Occipital lobe (tissue), 2 donors: Measurements from ENCODE around the gene MYCBP2. TPM values are rescaled to one million over a fixed set of nuclear protein-coding genes. Genes with fewer than 3 reads are reported as not detected.
"Not testable (repeated sequence)": the region's sequence is repeated elsewhere in the genome, so short reads cannot be mapped to it uniquely, and the experiment has no call there.

ENCODE experiments used
- DNase-seq: peaks from one replicate; lab custom pipeline; 2025; lab: John Stamatoyannopoulos, UW
- total RNA-seq: library from RNA; depleted of rRNA; stranded (reverse); fragments of >200 nt; gene quantifications from one replicate; pipeline ENCODE4 v1.2.3, GENCODE V29; 2014

Gene MYCBP2
- total RNA-seq, 1 donor from 2014 or later = 284 TPM

DNA sequence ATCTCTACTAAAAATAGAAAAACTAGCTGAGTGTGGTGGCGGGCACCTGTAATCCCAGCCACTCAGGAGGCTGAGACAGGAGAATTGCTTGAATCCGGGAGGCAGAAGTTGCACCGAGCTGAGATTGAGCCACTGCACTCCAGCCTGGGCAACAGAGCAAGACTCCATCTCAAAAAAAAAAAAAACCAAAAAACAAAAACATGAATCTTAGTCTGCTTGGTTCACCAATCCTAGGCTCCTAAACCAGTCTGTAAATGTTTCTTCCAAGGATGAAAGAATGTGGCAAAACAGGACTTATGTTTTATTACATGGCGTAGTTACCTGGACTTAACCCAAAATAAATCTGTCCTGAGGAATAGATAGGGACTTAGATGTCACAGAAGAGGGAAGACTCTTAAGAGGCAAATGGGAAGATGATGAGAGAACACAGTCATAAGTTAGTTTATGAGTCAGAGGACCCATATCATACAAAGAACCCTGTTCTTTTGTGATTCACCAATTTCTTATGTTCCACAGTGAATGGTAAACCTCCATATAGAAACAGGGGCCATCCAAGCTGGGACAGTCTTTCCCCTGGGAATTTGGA lies 293.1 kb downstream of the MYCBP2 start:
- DNase-seq = no peak

DNA sequence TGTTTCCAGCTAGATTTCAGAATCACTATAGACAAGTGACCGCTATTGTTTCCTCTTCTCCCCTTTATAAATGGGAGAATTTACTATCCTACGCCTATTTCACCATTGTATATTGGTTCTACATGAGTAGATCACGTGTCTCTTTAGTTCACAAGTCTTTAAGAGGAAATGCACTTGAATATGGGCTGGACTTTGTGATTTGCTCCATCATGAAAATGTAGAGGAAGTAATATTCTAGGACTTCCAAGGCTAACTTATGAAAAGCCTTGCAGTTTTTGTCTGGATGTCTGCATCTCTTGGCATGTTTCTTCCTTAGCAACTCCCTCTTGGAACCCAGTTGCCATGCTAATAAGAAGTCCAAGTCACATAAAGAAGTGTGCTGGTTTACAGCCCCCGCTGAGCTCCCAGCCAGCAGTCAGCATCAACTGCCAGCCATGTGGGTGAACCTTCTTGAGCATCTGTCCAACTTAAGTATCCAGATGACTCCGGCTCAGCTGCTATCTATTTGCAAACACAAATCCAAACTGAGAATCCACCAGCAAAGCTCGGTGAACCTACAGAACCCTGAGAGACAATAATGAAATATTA lies 295.1 kb downstream of the MYCBP2 start:
- no peak for DNase-seq

DNA sequence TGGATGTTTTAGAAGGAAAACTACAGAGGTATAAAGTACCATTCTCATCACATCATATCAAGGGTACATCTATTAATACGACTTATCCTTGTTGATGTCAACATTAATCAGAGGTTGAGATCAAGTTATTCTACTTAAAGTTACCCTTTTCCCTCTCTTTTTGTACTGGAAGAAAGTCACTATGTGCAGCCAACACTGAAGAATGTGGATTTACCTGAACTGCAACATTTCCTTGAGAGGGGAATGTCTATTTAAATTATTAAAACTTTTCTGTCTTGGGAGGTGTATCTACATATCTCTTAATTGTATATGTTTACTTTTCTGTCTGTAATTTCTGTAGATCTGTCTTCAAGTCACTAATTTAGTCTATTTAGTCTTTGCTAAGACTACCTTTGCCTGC lies 297.5 kb downstream of the MYCBP2 start:
- DNase-seq = no peak

DNA sequence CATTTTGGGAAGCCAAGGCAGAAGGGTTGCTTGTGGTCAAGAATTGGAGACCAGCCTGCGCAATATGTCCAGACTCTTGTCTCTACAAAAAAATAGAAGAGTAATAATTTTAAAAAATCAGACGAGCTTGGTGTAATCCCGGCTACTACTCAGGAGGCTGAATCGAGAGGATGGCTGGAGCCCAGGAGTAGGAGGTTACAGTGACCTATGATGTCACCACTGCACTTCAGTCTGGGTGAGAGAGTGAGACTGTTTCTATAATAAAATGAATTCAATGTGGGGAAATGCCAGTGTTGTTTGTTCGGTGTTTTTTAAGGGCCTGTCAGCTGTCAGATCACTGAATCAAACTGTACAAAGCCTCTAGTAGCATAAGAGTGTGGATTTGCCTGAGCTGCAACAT lies 298.7 kb downstream of the MYCBP2 start:
- DNase-seq = no peak

DNA sequence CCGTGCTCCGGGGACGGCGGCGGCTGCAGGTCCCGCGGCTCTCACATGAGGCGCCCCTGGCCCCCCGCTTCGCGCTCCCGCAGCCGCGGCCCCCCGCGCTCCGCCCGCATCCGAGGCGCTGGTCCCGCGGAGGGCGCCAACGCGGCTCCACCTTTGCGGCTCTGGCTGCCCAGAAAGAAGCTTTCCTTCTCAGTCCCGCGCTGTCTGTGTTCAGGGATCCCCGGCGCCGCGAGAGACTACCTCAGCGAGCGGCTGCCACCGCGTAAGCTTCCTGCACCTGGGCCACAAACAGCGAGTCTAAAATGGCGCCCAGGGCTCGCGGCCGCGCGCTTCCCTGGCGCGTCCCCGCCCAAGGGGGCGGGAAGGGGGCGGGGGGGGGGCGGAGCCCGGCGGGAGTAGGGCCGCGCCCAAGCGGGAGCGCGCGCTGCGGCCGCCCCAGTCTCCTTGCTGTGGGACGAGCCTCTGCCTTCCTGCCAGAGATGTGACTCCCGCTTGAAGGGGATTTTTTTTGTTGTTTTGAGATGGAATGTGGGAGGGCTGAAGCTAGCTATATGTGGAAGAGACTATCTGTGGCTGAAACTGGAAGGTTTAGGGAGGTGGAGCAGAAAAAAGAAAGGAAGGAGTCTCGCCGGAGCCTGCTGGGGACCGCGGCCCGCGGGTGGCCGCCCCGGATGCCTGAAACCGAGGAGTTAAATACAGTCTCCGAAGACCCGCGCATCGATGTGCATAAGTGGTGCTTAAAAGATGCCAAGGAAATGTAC lies 299.9 kb downstream of the MYCBP2 start, which contains the start of gene FBXL3:
FBXL3 (minus strand) TSS at position 299 of the 761 bp plus-strand sequence. CDS start 5,299 bp downstream, outside the sequence.
- DNase-seq = peak; percentile 82

DNA sequence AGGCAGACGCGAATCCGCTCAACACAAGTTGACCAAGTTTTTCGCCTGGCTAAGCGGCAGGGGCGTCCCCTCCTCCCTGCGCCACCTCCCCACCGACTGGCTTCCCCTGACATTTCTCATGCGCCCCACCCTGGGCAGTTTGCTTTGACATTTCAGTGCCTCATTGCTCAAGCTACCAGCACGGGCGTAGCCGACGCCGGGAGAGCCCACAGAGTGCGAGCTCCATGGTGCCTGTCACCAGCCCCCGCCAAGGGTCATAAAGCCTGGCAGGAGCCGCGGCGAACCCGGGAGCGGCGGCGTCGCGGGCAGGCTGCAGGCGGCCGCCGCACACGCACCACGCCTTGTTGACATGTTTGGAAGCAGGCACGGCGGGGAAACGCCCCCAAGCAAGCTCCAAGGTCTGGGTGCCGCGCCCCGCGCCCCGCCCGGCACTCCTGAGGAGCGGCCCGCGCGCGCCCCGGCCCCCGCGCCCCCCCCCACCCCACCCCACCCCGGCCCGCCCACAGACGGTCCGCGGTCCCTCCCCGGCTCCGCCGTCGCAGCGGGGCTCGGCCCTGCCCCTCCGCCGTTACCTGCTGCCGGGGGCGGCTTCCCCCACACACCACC lies 300.5 kb downstream of the MYCBP2 start:
- DNase-seq = peak; percentile 56

DNA sequence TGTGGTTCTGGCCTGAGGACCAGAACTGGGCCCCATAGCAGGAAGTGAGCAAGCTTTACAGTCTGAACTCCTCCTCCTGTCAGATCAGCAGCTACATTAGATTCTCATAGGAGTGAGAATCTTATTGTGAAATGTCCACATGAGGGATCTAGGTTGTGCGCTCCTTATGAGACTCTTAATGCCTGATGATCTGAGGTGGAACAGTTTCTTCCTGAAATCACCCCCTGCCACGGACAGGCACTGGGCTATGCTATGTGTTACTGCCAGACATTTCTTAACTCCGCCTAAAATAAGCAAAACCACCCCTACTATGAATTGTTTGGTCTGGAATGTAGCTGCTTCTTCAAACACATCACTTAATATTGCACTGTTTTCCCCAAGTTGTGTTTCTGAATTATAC lies 304.6 kb downstream of the MYCBP2 start:
- no peak for DNase-seq

DNA sequence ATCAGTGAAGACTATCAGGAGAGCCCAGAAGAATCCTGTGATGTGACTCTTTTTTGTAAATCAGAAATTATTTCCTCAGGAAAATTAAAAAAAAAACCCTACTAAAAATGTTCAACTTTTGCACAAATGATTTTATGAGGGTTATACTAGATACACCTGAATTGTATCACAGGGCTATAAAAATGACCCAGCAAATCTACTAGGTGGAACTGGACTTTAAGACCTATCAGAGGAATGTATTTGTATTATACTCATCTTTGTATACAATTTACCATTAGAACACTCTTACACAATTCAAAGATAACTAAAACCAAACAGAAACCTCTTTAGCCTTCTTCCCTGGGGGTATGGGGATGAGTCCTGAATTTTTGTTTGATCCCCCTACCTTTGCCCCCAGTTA lies 307.1 kb downstream of the MYCBP2 start:
- no peak for DNase-seq

DNA sequence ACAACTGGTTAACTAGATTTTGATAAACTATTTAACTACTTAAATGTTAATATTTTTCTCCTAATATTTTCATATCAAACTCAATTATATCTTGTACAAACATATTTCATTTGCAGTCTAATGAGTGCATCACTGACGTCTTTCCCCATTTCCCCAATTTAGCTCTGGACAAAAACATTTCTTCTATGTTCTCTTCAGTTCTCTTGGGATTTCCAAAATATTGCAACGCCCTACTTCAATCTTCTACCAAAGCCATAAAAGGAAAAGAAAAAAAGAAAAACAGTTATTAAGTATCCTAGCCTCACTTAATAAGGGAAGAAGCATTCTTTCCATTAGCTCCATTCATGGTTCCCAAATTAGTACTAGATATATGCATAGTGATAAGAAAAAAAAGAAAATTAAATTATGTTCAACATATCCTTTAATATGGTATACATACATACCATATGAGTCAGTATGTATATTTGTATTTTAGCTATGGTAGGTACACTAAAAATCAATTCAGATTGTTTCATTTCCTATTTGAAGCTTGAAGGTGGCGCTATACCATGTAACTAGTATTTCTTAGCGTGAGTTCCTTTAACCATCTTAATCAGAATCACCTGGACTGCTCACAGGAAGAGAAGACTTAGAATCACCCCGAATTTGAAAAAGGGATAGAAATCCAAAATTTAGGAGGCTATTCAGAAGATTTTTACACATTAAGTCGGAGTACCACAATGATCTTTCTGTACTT lies 309.8 kb downstream of the MYCBP2 start:
- DNase-seq = no peak

DNA sequence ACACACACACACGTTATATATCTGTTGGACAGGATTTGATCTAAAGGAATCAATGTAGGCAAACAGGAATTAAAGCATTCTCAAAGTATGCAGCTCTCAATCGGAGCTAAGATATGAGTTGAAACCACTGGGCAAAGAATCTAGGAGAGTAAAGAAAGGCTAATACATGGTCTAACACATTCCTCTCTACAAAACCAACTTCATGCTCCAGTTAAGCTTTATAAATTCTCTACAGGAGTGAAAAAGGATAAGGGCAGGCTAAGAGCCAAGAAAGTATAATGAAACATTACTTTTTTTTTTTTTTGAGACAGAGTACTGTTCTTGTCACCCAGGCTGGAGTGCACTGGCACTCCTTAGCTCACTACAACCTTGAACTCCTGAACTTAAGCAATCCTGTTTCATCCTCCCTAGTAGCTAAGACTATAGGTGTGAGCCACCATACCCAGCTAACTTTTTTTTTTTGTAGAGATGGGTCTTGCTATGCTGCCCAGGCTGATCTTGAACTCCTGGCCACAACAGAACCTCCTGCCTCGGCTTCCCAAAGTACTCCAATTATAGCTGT lies 310.6 kb downstream of the MYCBP2 start:
- DNase-seq = no peak

DNA sequence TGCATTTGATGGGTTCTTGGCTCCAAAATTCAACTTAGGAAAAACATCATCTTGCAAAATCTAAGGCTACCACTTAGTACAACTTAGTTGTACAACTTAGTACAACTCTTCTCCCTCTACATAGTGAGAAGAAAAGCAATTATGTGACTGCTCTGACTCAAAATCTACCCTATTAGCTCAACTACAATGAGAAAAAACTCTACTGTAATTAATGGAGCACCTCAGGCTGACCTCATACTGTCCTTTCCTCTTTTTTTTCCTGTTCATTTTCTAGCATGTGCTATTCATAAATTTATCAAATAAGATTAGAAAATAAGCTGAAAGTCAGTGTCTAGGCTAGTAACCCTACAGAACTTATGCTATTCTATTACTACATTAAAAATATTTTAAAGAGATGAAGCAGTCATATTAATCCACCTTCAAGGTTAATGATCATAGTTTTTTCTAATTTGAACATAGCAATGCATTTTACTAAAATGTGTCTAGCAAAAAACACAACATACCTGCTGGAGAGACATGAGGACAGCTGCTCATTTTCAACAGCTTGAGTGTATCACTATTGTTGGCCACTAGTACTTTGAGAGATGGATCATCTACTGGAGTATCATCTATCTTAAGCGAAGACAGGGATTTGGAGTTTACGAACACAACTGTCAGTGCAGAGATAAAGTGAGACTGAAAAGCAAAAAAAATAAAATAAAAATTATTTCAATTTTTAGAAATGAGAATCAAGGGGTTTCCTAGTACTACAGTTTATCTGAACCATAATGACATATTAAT lies 311.8 kb downstream of the MYCBP2 start:
- DNase-seq = no peak

DNA sequence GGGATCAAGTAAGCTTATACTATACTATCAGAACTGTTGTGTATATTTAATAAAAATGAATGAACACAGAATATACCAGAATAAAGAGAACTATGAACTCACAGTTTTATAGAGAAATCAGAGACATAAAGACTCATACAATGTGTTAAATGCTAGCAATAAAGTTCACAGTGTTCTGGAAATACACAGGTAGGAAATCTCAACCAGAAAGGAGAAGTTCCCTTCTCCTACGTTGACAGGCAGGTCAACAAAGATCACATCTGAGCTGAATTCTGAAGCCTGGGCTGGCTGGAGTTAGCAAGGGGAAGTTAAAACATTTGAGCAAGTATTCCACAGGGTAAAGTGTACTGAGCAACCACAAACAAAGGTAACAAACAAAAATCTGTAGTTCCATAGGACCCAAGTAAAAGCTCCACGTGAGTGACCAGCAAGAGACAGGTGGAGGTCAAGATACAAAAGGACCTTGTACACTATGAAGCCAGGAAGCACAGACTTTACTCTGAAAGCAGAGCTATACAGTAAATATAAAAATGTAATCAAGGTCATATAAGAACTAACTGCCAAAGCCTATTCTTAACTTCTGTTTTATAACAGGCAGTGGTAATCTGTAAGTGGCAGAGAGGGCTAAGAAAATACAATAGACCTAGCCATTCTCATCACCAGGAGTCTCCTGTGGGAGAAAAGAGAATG lies 312.9 kb downstream of the MYCBP2 start:
- DNase-seq = no peak

DNA sequence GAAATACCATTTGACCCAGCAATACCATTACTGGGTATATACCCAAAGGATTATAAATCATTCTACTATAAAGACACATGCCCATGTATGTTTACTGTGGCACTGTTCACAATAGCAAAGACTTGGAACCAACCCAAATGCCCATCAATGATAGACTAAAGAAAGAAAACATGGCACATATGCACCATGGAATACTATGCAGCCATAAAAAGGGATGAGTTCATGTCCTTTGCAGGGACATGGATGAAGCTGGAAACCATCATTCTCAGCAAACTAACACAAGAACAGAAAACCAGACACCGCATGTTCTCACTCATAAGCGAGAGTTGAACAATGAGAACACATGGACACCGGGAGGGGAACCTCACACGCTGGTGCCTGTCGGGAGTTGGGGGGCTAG lies 317.2 kb downstream of the MYCBP2 start:
- not testable (repeated sequence) for DNase-seq

DNA sequence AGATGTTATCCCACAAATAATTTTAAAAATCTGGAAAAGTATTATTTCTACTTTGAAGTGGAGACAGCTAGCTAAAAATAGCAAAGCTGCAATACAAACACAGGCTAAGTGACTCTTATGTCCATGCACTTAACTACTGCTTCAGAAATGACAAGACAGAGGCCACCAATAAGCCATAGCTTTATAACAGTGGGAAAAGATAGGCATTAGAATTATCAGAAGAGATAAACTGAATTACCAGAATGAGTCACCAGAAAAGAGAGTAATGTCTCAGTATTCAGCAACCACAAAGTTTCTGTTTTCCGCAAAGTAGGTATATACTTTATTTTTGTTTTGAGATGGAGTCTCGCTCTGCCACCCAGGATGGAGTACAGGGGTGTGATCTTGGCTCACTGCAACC lies 317.9 kb downstream of the MYCBP2 start:
- no peak for DNase-seq

DNA sequence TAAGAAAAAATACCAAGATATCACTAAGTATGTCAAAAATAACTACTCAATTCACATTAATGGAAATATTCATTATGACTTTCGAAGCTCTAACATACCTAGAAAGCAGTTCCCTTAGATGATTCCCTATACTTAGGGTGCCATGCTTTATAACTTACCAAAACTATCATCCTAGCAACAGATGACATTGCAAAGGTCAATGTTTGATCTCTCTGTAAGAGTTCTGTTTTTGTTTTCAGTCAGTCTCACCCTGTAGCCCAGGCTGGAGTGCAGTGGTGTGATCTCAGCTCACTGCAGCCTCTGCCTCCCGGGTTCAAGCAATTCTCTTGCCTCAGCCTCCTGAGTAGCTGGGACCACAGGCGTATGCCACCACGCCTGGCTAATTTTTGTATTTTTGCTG lies 318.6 kb downstream of the MYCBP2 start:
- not testable (repeated sequence) for DNase-seq

DNA sequence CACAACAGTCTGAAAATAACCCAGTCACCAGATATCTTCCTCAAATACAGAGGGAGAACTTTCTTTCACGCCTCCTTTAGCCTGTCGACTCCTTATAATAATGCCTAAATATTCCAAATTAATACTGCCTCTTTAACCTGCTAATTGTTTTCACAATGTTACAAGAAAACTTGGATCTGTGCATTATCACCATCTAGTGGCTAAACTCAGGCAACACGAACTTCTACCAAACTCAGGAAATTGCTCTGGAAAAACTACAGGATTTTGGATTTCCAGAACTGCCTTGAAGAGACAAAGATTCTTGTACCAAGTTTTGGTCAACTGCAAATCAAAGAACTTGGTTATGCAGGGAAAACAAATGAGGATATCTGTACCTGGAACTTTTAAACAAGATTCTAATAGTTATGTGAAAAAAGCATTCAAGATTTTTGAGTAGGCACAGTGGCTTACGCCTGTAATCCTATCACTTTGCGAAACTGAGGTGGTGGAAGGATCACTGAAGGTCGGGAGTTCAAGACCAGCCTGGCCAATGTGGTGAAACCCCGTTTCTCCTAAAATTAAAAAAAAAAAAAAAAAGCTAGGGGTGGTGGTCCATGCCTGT lies 324.2 kb downstream of the MYCBP2 start:
- DNase-seq = no peak

DNA sequence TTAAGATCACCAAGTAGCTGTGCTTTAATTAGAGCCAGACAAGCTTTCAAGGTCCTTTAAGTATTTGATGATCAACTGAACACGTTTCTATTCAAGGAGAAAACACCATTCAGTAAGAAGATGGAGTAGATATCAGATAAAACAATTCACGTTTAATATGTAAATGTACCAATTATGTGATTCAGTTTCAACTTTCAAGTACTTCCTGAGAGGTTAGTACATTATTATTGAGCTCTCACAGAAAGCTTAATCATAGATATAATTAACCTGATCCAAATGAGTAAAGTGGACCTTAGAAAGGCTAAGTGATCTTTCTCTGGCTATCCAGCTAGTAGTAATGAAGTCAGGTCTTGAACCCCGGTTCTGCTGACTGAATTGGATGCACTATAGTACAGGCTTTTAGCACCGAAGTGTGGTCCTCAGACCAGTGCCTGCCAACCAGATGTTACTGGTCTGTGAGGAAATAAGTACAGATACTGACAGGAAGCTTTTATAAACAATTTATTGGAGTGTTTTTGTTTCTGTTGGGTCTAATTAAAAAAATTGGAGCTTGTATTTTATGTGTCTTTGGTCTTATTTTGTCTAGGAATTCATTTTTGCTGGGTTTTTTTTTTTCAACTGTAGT lies 324.8 kb downstream of the MYCBP2 start:
- no peak for DNase-seq

DNA sequence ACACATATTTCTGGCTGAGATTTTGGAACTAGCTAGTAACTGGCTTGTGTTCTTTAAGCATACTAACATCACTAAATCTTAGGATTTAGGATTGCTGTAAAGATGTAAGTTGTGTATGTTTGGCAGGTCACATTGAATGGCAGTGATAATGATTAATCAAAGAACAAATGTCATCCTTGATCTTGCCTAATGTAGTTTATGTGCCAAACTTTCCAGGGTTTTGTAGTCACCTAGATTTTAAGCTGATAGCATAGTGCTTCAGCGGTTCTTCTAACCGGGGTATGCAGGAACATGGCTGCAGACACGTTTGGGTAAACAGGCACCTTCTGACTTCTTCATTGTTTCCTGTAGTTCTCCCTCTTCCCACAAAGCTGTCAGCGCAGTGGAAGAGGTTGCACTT lies 325.4 kb downstream of the MYCBP2 start:
- no peak for DNase-seq

DNA sequence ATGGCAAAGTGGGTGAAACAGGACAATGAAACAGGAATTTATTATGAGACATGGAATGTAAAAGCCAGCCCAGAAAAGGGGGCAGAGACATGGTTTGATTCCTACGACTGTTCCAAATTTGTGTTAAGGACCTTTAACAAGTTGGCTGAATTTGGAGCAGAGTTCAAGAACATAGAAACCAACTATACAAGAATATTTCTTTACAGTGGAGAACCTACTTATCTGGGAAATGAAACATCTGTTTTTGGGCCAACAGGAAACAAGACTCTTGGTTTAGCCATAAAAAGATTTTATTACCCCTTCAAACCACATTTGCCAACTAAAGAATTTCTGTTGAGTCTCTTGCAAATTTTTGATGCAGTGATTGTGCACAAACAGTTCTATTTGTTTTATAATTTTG lies 326.4 kb downstream of the MYCBP2 start:
- no peak for DNase-seq
